Adipocyte (in vitro differentiated cells): ENCODE results near the gene FGR.
A peak's percentile ranks its signal among the peaks of the same experiment; 100 is the strongest.

Experiments
- DNase-seq: peaks from one replicate; pipeline ENCODE4 v3.0.0-alpha.2; 2015; ENCODE audit warnings: low read depth
- H3K27me3 ChIP-seq: replicated peaks from 2 replicates; pipeline ENCODE4 v1.7.0; 2013; ENCODE audit warnings: mild to moderate bottlenecking, low read length, moderate library complexity; ENCODE audit not compliant: control insufficient read depth, insufficient read depth
- H3K36me3 ChIP-seq: 2 replicates; pipeline ENCODE4 v1.7.0; 2013; ENCODE audit warnings: low read length, mild to moderate bottlenecking, moderate library complexity; ENCODE audit not compliant: control insufficient read depth, insufficient read depth, severe bottlenecking
- H3K4me1 ChIP-seq: 2 replicates; pipeline ENCODE4 v1.7.0; 2013; ENCODE audit warnings: mild to moderate bottlenecking, low read length, moderate library complexity; ENCODE audit not compliant: control insufficient read depth, insufficient read depth
- H3K4me3 ChIP-seq: 2 replicates; pipeline ENCODE4 v1.7.0; 2013; ENCODE audit warnings: mild to moderate bottlenecking, low read length, moderate library complexity
- H3K9ac ChIP-seq: 2 replicates; pipeline ENCODE4 v1.7.0; 2013; ENCODE audit warnings: mild to moderate bottlenecking, low read length, moderate library complexity
- H3K9me3 ChIP-seq: 2 replicates; pipeline ENCODE4 v1.7.0; 2013; ENCODE audit warnings: mild to moderate bottlenecking, low read length, moderate library complexity; ENCODE audit not compliant: control insufficient read depth

The FGR gene

GRCh38 chr1:27566462-27567145 lies 68.4 kb downstream of the FGR start:
- Histone ChIP-seq H3K9me3 (no peaks in the 10 kb centered on the region), H3K4me1 (peaks cover 72% of the 10 kb centered on the region), H3K27me3 (no peaks in the 10 kb centered on the region), H3K9ac (peak overlapping the region; percentile 30), H3K36me3 (no peaks in the 10 kb centered on the region), H3K4me3 (no peak overlapping the region)
- DNase-seq: no peak

- Histone ChIP-seq H3K27me3 (no peaks in the 10 kb centered on the region), H3K9ac (peak overlapping the region; percentile 72), H3K4me1 (peaks cover 79% of the 10 kb centered on the region), H3K4me3 (peak overlapping the region; percentile 28), H3K9me3 (no peaks in the 10 kb centered on the region), H3K36me3 (no peaks in the 10 kb centered on the region)
- no peak for DNase-seq
Measured at GRCh38 chr1:27564710-27565649, 70.0 kb downstream of the FGR start.

GRCh38 chr1:27563591-27564471 lies 71.2 kb downstream of the FGR start:
- no peaks in the 10 kb centered on the region for H3K27me3 ChIP-seq
- no peaks in the 10 kb centered on the region for H3K36me3 ChIP-seq
- no peaks in the 10 kb centered on the region for H3K9me3 ChIP-seq
- peaks cover 79% of the 10 kb centered on the region for H3K4me1 ChIP-seq
- H3K4me3 ChIP-seq: peak overlapping the region; percentile 58
- H3K9ac ChIP-seq: peak overlapping the region; percentile 72
- DNase-seq: peak; percentile 68

GRCh38 chr1:27563341-27563590 lies 71.7 kb downstream of the FGR start:
- no peak for DNase-seq
- peak overlapping the region; percentile 58 for H3K4me3 ChIP-seq
- H3K4me1 ChIP-seq: peaks cover 79% of the 10 kb centered on the region
- no peaks in the 10 kb centered on the region for H3K27me3 ChIP-seq
- H3K36me3 ChIP-seq: peaks cover 5% of the 10 kb centered on the region
- peak overlapping the region; percentile 72 for H3K9ac ChIP-seq
- H3K9me3 ChIP-seq: no peaks in the 10 kb centered on the region

- Histone ChIP-seq H3K4me1 (peaks cover 77% of the 10 kb centered on the region), H3K27me3 (no peaks in the 10 kb centered on the region), H3K4me3 (no peak overlapping the region), H3K9me3 (no peaks in the 10 kb centered on the region), H3K9ac (peak overlapping the region; percentile 70), H3K36me3 (peaks cover 10% of the 10 kb centered on the region)
- no peak for DNase-seq
Measured at GRCh38 chr1:27562534-27563340, 72.2 kb downstream of the FGR start.
